ENCODE results near the gene SORBS2. TPM values are rescaled to one million over a fixed set of nuclear protein-coding genes. Genes with fewer than 3 reads are reported as not detected.

SORBS2 gene
- total and polyA plus RNA-seq, 2 of the 8 experiments (the other 6 are each of a cell fraction or from before 2014, with no cell fraction given), result 73.0 to 87.1 TPM

DNA sequence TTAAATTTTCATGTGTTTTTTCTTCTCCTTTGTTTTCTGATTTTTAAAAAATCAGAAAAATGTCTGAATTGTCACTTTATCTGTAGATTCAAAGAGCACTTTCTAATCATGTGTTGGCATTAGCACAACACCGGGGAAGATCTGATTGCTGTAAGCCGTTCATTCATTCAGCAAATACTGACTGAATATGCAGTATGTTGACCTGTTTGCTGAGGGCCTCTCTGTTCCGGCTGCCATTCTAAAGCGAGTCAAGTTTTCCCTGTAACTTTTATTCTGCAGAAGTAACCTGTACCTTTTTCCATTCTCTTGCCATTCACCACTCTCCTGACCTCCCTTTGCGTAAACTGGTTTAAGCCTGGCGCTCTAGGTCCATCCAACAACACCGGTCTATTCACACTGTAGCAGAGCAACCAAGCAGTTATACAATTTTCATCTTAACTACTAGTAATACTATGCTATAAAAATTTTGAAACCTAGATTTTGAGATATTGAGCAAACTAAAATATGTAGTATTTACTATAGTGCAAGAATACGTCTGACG lies 6.7 kb downstream of the SORBS2 start:
- H2BK20ac ChIP-seq (ENCODE audit: low read length), result peak overlapping the region; percentile 86; the same call in 1 of the 2 replicates
- no peaks in the 10 kb centered on the region for H3K36me3 ChIP-seq (ENCODE audit: control insufficient read depth in 2 of 4, insufficient read depth in 4 of 4, low read length in 3 of 4)
- no peak overlapping the region for H3K56ac ChIP-seq (replicated peaks; ENCODE audit: insufficient read length, low read depth, low read length)
- TF ChIP-seq SIX5 (IDR thresholded peaks at IDR 0.05; ENCODE audit: low read depth, low read length) (no peak), CTBP2 (IDR thresholded peaks at IDR 0.05; ENCODE audit: borderline replicate concordance, insufficient read depth, insufficient read length, low read length) (no peak), CHD2 (IDR thresholded peaks at IDR 0.05; ENCODE audit: low read length) (no peak), PHF8 (conservative IDR thresholded peaks at IDR 0.05; ENCODE audit: low read depth, low read length) (no peak), ASH2L (IDR thresholded peaks at IDR 0.05; ENCODE audit: low read length) (no peak)
- TF ChIP-seq, protein P1, sequence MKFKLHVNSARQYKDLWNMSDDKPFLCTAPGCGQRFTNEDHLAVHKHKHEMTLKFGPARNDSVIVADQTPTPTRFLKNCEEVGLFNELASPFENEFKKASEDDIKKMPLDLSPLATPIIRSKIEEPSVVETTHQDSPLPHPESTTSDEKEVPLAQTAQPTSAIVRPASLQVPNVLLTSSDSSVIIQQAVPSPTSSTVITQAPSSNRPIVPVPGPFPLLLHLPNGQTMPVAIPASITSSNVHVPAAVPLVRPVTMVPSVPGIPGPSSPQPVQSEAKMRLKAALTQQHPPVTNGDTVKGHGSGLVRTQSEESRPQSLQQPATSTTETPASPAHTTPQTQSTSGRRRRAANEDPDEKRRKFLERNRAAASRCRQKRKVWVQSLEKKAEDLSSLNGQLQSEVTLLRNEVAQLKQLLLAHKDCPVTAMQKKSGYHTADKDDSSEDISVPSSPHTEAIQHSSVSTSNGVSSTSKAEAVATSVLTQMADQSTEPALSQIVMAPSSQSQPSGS (IDR thresholded peaks at IDR 0.05; ENCODE audit: low read length), result no peak
- peaks cover 0 to 5% (median 2%) of the 10 kb centered on the region in 4 experiments; a peak in 5 of 7 replicates for H3K4me1 ChIP-seq (replicated peaks in 1 of 4; ENCODE audit: control insufficient read depth in 3 of 4, insufficient read depth in 4 of 4, low read length in 3 of 4)
- no peaks in the 10 kb centered on the region for H3K79me2 ChIP-seq (ENCODE audit: control insufficient read depth in 1 of 2, insufficient read depth in 2 of 2, low read length in 2 of 2)
- H3K18ac ChIP-seq (ENCODE audit: extremely low read depth, low read length), result no peak overlapping the region
- no peaks in the 10 kb centered on the region for H3K79me1 ChIP-seq (ENCODE audit: low read depth, low read length)
- H3K23me2 ChIP-seq (ENCODE audit: low read depth, low read length), result no peaks in the 10 kb centered on the region
- CTCF ChIA-PET (ENCODE audit: partially characterized antibody), result no interaction called here
- no peak overlapping the region for H3K4ac ChIP-seq (replicated peaks; ENCODE audit: insufficient read length, low read depth, low read length)
- H4K8ac ChIP-seq (ENCODE audit: extremely low read depth, insufficient read depth, low read length), result no peak overlapping the region
- no peak overlapping the region for H2BK12ac ChIP-seq (ENCODE audit: low read depth, low read length)
- WGBS, 2 experiments (ENCODE audit: extremely low coverage in 1 of 2, insufficient coverage in 1 of 2, insufficient read length in 1 of 2, insufficient replicate concordance in 2 of 2, low coverage in 1 of 2, low lambda C conversion rate in 2 of 2, missing lambda C conversion rate in 1 of 2), result 91% methylated on average over 9 of the region's 9 CpGs; no CpG with 5 or more reads in 1 of the 2 experiments
- H3K27ac ChIP-seq (ENCODE audit: low read depth, low read length), result no peak overlapping the region
- no peak overlapping the region; a peak in 1 of 7 replicates for H3K9ac ChIP-seq (replicated peaks in 1 of 4; ENCODE audit: extremely low read depth in 1 of 4, low read depth in 3 of 4, low read length in 3 of 4)
- H4K91ac ChIP-seq (replicated peaks; ENCODE audit: insufficient read length, low read length), result no peak overlapping the region
- DNase-seq (ENCODE audit: low read depth in 1 of 2, low spot score in 2 of 2) (no peak), FAIRE-seq (no peak)
- no peak overlapping the region for H3K4me2 ChIP-seq (ENCODE audit: insufficient read depth in 1 of 2, low read depth in 2 of 2, low read length in 2 of 2)
- H2BK120ac ChIP-seq (replicated peaks; ENCODE audit: low read depth, low read length), result no peak overlapping the region
- no peak overlapping the region for H3K4me3 ChIP-seq (ENCODE audit: extremely low read depth in 1 of 4, insufficient read depth in 2 of 4, low read depth in 3 of 4, low read length in 4 of 4)
- no peaks in the 10 kb centered on the region for H3K9me3 ChIP-seq (ENCODE audit: insufficient read depth in 2 of 2, low read depth in 1 of 2, low read length in 1 of 2)
- no peak overlapping the region for H2BK15ac ChIP-seq (ENCODE audit: low read length)
- no peaks in the 10 kb centered on the region for H4K20me1 ChIP-seq (replicated peaks in 1 of 2; ENCODE audit: control insufficient read depth in 1 of 2, insufficient read depth in 2 of 2, low read length in 2 of 2)
- POLR2A ChIA-PET (ENCODE audit: partially characterized antibody), result no interaction called here
- H2AFZ ChIP-seq (ENCODE audit: low read length), result peak overlapping the region; percentile 40; the same call in 1 of the 2 replicates
- no peak overlapping the region for H2BK5ac ChIP-seq (ENCODE audit: low read depth, low read length)
- H3K23ac ChIP-seq (ENCODE audit: insufficient read length), result no peak overlapping the region
- no peak overlapping the region for H2AK5ac ChIP-seq (ENCODE audit: low read depth, low read length)
- no peaks in the 10 kb centered on the region for H3K27me3 ChIP-seq (replicated peaks in 1 of 4; ENCODE audit: control insufficient read depth in 3 of 4, extremely low read depth in 1 of 4, insufficient read depth in 3 of 4, low read length in 3 of 4)
- H4K5ac ChIP-seq (ENCODE audit: insufficient read length, low read depth, low read length), result no peak overlapping the region
- no peak overlapping the region for H3K14ac ChIP-seq (ENCODE audit: insufficient read length)
